ENCODE data around the gene EMC8.
"Not testable (repeated sequence)": the region's sequence is repeated elsewhere in the genome, so short reads cannot be mapped to it uniquely, and the experiment has no call there.

EMC8 gene

GRCh38 chr16:85834741-85835140 is 35.4 kb upstream of the EMC8 start:
- DNase-seq, result no peak

- DNase-seq, result no peak
Observed at GRCh38 chr16:85833219-85833920, 34.0 kb upstream of the EMC8 start.

GRCh38 chr16:85832570-85833218 is 33.4 kb upstream of the EMC8 start:
- DNase-seq, result no peak

GRCh38 chr16:85830821-85831220 is 31.5 kb upstream of the EMC8 start:
- DNase-seq, result no peak

- DNase-seq, result no peak
Observed at GRCh38 chr16:85829751-85830445, 30.6 kb upstream of the EMC8 start.

- no peak for DNase-seq
Observed at GRCh38 chr16:85829171-85829719, 29.9 kb upstream of the EMC8 start.

GRCh38 chr16:85828166-85828565 is 28.8 kb upstream of the EMC8 start:
- DNase-seq, result no peak

- DNase-seq, result no peak
Observed at GRCh38 chr16:85826686-85827247, 27.4 kb upstream of the EMC8 start.

- DNase-seq, result no peak
Observed at GRCh38 chr16:85825326-85825725, 26.0 kb upstream of the EMC8 start.

GRCh38 chr16:85824161-85825135 is 25.1 kb upstream of the EMC8 start:
- peak; percentile 22 for DNase-seq

- no peak for DNase-seq
Observed at GRCh38 chr16:85823328-85823920, 24.1 kb upstream of the EMC8 start.

- DNase-seq, result no peak
Observed at GRCh38 chr16:85822145-85822544, 22.8 kb upstream of the EMC8 start.

- peak; percentile 77 for DNase-seq
Observed at GRCh38 chr16:85821390-85822135, 22.2 kb upstream of the EMC8 start.

- DNase-seq, result no peak
Observed at GRCh38 chr16:85820604-85821372, 21.4 kb upstream of the EMC8 start.

GRCh38 chr16:85819771-85820170 is 20.4 kb upstream of the EMC8 start:
- DNase-seq, result no peak

GRCh38 chr16:85819245-85819644 is 19.9 kb upstream of the EMC8 start:
- peak; percentile 85 for DNase-seq

- DNase-seq, result not testable (repeated sequence)
Observed at GRCh38 chr16:85817195-85817594, 17.9 kb upstream of the EMC8 start.

GRCh38 chr16:85816159-85816558 is 16.8 kb upstream of the EMC8 start:
- DNase-seq, result no peak

GRCh38 chr16:85812811-85813700 is 13.7 kb upstream of the EMC8 start:
- no peak for DNase-seq
